SK-N-SH (cell line): ENCODE data around the gene TAC4. TPM values are rescaled to one million over a fixed set of nuclear protein-coding genes. Genes with fewer than 3 reads are reported as not detected.

ENCODE experiments used
- CTCF ChIA-PET: fragments of 300-600, 350-600 bp; formaldehyde crosslinking; extraction: SDS; loops from one replicate; lab custom pipeline; 2021; lab: Yijun Ruan, JAX
- POLR2A ChIA-PET: fragments of 350-600 bp; sonication (Branson Sonifier 250); formaldehyde crosslinking; extraction: SDS; loops from one replicate; lab custom pipeline; 2020; ENCODE audit warnings: antibody characterized with exemption, inconsistent platforms; lab: Yijun Ruan, JAX
- DNase-seq: peaks from one replicate; pipeline ENCODE4 v3.0.0; 2012
- H2AFZ ChIP-seq: fragments of 200-600 bp; sonication (generic); 2 replicates; pipeline ENCODE4 v1.8.1; 2016; ENCODE audit warnings: antibody characterized with exemption, mild to moderate bottlenecking, low read depth
- H3F3A ChIP-seq: fragments of 200-600 bp; sonication (generic); replicated peaks from 2 replicates; pipeline ENCODE3; 2016; ENCODE audit warnings: antibody characterized with exemption, mild to moderate bottlenecking; ENCODE audit not compliant: insufficient read depth
- H3K27ac ChIP-seq, 2 experiments: fragments of 200-500 bp in 1 of 2; fragments of 200-600 bp in 1 of 2; sonication (Bioruptor generic) in 1 of 2; sonication (generic), shearing (Covaris generic) in 1 of 2; 2 replicates each; pipeline versions ENCODE4 v1.5.1 to v1.6.1; 2014 to 2016; ENCODE audit warnings: low read depth in 2 of 2, inconsistent platforms in 1 of 2, low read length in 1 of 2, mild to moderate bottlenecking in 1 of 2, mixed read lengths in 1 of 2
- H3K27me3 ChIP-seq: fragments of 200-600 bp; sonication (generic), shearing (Covaris generic); 2 replicates; pipeline ENCODE4 v1.6.1; 2016; ENCODE audit warnings: mixed run types; ENCODE audit not compliant: insufficient read depth
- H3K36me3 ChIP-seq, 2 experiments: fragments of 200-500 bp in 1 of 2; fragments of 200-600 bp in 1 of 2; sonication (Bioruptor generic) in 1 of 2; sonication (generic) in 1 of 2; replicated peaks in 1 of 2; 2 replicates each; pipeline versions ENCODE3 to v1.5.1; 2014 to 2016; ENCODE audit warnings: low read length in 1 of 2, mild to moderate bottlenecking in 1 of 2; ENCODE audit not compliant: insufficient read depth in 2 of 2, control insufficient read depth in 1 of 2
- H3K4me1 ChIP-seq, 2 experiments: fragments of 200-500 bp in 1 of 2; fragments of 200-600 bp in 1 of 2; sonication (Bioruptor generic) in 1 of 2; sonication (generic), shearing (Covaris generic) in 1 of 2; 2 replicates each; pipeline versions ENCODE4 v1.5.1 to v1.6.1; 2014 to 2016; ENCODE audit warnings: low read depth in 1 of 2, low read length in 1 of 2, mixed run types in 1 of 2; ENCODE audit not compliant: insufficient read depth in 2 of 2, control insufficient read depth in 1 of 2
- H3K4me2 ChIP-seq: fragments of 200-600 bp; sonication (generic), shearing (Covaris generic); 2 replicates; pipeline ENCODE4 v1.6.1; 2017; ENCODE audit warnings: mixed run types
- H3K4me3 ChIP-seq, 2 experiments: fragments of 200-500 bp in 1 of 2; fragments of 200-600 bp in 1 of 2; sonication (Bioruptor generic) in 1 of 2; sonication (generic), shearing (Covaris generic) in 1 of 2; 2 replicates each; pipeline versions ENCODE4 v1.5.1 to v1.8.1; 2014 to 2016; ENCODE audit warnings: low read depth in 2 of 2, inconsistent platforms in 1 of 2, low read length in 1 of 2, mild to moderate bottlenecking in 1 of 2, mixed read lengths in 1 of 2, moderate library complexity in 1 of 2
- H3K79me2 ChIP-seq: fragments of 200-600 bp; sonication (generic); 2 replicates; pipeline ENCODE4 v1.8.1; 2017; ENCODE audit warnings: mild to moderate bottlenecking; ENCODE audit not compliant: insufficient read depth
- H3K9ac ChIP-seq: fragments of 200-600 bp; sonication (generic); 2 replicates; pipeline ENCODE4 v1.6.1; 2017; ENCODE audit warnings: mixed run types
- H3K9me2 ChIP-seq: fragments of 200-600 bp; sonication (generic); 2 replicates; pipeline ENCODE4 v1.6.1; 2017; ENCODE audit warnings: mixed run types
- H3K9me3 ChIP-seq: fragments of 200-600 bp; sonication (generic); 2 replicates; pipeline ENCODE4 v1.6.1; 2017; ENCODE audit warnings: mixed run types, mild to moderate bottlenecking, moderate library complexity
- H4K20me1 ChIP-seq: fragments of 200-600 bp; sonication (generic); 2 replicates; pipeline ENCODE4 v1.6.1; 2017; ENCODE audit warnings: mild to moderate bottlenecking, mixed run types; ENCODE audit not compliant: insufficient read depth
- CHD2 ChIP-seq: fragments of 150-350 bp; IDR thresholded peaks from 2 replicates; pipeline ENCODE4 v1.6.1; 2018; ENCODE audit warnings: low read length; ENCODE audit not compliant: partially characterized antibody
- FOSL2 ChIP-seq: IDR thresholded peaks from 2 replicates; pipeline ENCODE4 v1.4.0; 2012; ENCODE audit warnings: low read depth, mild to moderate bottlenecking, moderate library complexity, borderline replicate concordance
- FOXJ3 ChIP-seq: sonication (generic); formaldehyde crosslinking; IDR thresholded peaks from 2 replicates; pipeline ENCODE4 v1.5.1; 2020; ENCODE audit warnings: mild to moderate bottlenecking, missing genetic modification reagents
- FOXM1 ChIP-seq: IDR thresholded peaks from 2 replicates; pipeline ENCODE4 v1.4.0; 2012; ENCODE audit warnings: low read depth, mild to moderate bottlenecking
- GABPA ChIP-seq: IDR thresholded peaks from 2 replicates; pipeline ENCODE4 v1.4.0; 2012; ENCODE audit warnings: low read depth, mild to moderate bottlenecking
- MEF2A ChIP-seq: IDR thresholded peaks from 2 replicates; pipeline ENCODE4 v1.4.0; 2012; ENCODE audit warnings: low read depth, borderline replicate concordance
- POLR2AphosphoS5 ChIP-seq: IDR thresholded peaks from 2 replicates; pipeline ENCODE4 v1.6.1; 2012; ENCODE audit warnings: low read depth, low read length
- RAD21 ChIP-seq: IDR thresholded peaks from 2 replicates; pipeline ENCODE4 v1.6.1; 2012; ENCODE audit warnings: mild to moderate bottlenecking, low read length
- RCOR1 ChIP-seq: fragments of 150-350 bp; IDR thresholded peaks from 2 replicates; pipeline ENCODE4 v1.6.1; 2017; ENCODE audit warnings: antibody characterized with exemption, low read length
- RFX5 ChIP-seq: IDR thresholded peaks from 2 replicates; pipeline ENCODE4 v1.6.1; 2012; ENCODE audit warnings: mild to moderate bottlenecking, improper control_type of control experiment, low read length
- TAF1 ChIP-seq: IDR thresholded peaks from 2 replicates; pipeline ENCODE4 v1.6.1; 2012; ENCODE audit warnings: low read depth, mild to moderate bottlenecking, low read length, moderate library complexity, borderline replicate concordance
- TEAD4 ChIP-seq: IDR thresholded peaks from 2 replicates; pipeline ENCODE4 v1.4.0; 2012; ENCODE audit warnings: mild to moderate bottlenecking, borderline replicate concordance; ENCODE audit not compliant: insufficient read depth
- YY1 ChIP-seq: IDR thresholded peaks from 2 replicates; pipeline ENCODE4 v1.4.0; 2012; ENCODE audit warnings: low read depth, mild to moderate bottlenecking
- WGBS: methylation state at CpG from one replicate; pipeline ENCODE4 v1.1.6; 2017; ENCODE audit warnings: low lambda C conversion rate; 5-methylcytosine and 5-hydroxymethylcytosine counted together
- polyA plus RNA-seq, 3 experiments: library from polyadenylated mRNA; depleted of rRNA; stranded (reverse); fragments of >200 nt; gene quantifications; 2 replicates each; pipeline ENCODE4 v1.2.3, GENCODE V29; 2012
- TF ChIP-seq, protein P1 (sequence below): IDR thresholded peaks from 2 replicates; pipeline ENCODE4 v1.4.0; 2012; ENCODE audit warnings: low read depth
- TF ChIP-seq, protein P2 (sequence below): fragments of 150-350 bp; IDR thresholded peaks from 2 replicates; pipeline ENCODE4 v1.6.1; 2017; ENCODE audit warnings: antibody characterized with exemption, low read length, low read depth, borderline replicate concordance
- TF ChIP-seq, protein P3 (sequence below): IDR thresholded peaks from 2 replicates; pipeline ENCODE4 v1.6.1; 2012; ENCODE audit warnings: mild to moderate bottlenecking, low read depth, low read length, moderate library complexity
- TF ChIP-seq, protein P4 (sequence below): fragments of 200-600 bp; sonication (generic); IDR thresholded peaks from 2 replicates; pipeline ENCODE4 v1.6.1; 2017; ENCODE audit warnings: antibody characterized with exemption, mild to moderate bottlenecking, moderate library complexity

Gene TAC4
- polyA plus RNA-seq, 1 of the 3 experiments (the other 2 are of a cell fraction), result not detected

DNA sequence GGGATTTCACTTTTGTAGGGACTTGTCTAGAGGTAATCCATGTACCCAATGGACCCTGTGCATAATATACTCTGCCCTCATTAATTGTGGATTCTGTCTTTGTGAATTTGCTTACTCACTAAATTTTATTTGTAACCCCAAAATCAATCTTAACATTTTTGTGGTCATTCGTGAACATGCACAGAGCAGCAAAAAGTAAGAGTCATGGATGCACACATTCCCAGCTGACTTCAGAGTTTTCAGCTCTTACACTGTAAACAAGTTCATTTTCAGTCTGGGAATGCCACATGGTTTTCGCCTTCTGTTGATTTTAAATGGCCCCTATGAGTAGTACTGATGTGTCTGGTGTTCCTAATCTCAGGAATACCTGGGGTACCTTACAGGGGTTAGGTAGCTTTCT lies 24.3 kb downstream of the TAC4 start (continued):
- TF ChIP-seq TAF1, result no peak
- TF ChIP-seq, protein P1, sequence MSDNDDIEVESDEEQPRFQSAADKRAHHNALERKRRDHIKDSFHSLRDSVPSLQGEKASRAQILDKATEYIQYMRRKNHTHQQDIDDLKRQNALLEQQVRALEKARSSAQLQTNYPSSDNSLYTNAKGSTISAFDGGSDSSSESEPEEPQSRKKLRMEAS, result no peak
- TF ChIP-seq RCOR1, result no peak
- TF ChIP-seq CHD2, result no peak
- TF ChIP-seq, protein P2, sequence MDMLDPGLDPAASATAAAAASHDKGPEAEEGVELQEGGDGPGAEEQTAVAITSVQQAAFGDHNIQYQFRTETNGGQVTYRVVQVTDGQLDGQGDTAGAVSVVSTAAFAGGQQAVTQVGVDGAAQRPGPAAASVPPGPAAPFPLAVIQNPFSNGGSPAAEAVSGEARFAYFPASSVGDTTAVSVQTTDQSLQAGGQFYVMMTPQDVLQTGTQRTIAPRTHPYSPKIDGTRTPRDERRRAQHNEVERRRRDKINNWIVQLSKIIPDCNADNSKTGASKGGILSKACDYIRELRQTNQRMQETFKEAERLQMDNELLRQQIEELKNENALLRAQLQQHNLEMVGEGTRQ, result no peak
- TF ChIP-seq FOXM1, result no peak
- no peak for TF ChIP-seq MEF2A
- TF ChIP-seq, all 33 proteins: peak for 0

DNA sequence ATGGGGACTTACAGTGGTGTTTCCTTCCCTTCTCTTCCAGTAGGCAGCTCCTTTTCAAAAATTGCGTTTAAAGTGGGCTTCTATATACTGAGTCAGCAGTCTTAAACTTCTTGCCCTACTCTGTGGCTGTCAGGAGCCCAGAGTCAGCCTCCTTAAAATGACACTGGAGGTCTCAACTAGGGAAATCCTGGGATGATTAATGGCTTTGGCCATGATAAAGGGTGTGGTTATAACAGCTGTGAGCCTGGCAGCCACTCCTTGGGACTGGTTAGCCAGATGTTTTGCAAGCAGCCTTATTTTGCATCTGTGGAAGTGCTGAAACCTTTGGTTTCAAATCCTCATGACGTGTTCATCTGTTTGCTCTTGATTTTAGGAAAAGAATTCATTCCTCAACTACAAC lies 25.0 kb downstream of the TAC4 start:
- Histone ChIP-seq H3K79me2 (peaks cover 7% of the 10 kb centered on the region; the same call in 1 of the 2 replicates), H3K4me2 (no peak overlapping the region), H3K4me1 (no peaks in the 10 kb centered on the region), H2AFZ (no peak overlapping the region), H3K36me3 (peaks cover 85 to 98% of the 10 kb centered on the region in 2 experiments), H3K9me3 (no peaks in the 10 kb centered on the region), H3K27ac (no peak overlapping the region), H3F3A (no peaks in the 10 kb centered on the region), H3K9me2 (no peaks in the 10 kb centered on the region), H4K20me1 (0 out of 2 replicates have a peak, but pooled peaks cover 7% of the 10 kb centered on the region), H3K27me3 (no peaks in the 10 kb centered on the region), H3K9ac (no peak overlapping the region), H3K4me3 (no peak overlapping the region)
- ChIA-PET CTCF (interaction anchor here (0.9 kb wide), 1 partner anchor 167 kb away, joined by 3 read pairs; no protein-coding TSS in a partner anchor), POLR2A (no interaction called here)
- DNase-seq, result no peak
- WGBS, result 98% methylated on average over 2 of the region's 2 CpGs
- no peak for TF ChIP-seq FOXJ3 (CRISPR knock-in tag)
- TF ChIP-seq RFX5, result no peak
- no peak for TF ChIP-seq MEF2A
- no peak for TF ChIP-seq RAD21
- no peak for TF ChIP-seq FOSL2
- TF ChIP-seq, protein P3, sequence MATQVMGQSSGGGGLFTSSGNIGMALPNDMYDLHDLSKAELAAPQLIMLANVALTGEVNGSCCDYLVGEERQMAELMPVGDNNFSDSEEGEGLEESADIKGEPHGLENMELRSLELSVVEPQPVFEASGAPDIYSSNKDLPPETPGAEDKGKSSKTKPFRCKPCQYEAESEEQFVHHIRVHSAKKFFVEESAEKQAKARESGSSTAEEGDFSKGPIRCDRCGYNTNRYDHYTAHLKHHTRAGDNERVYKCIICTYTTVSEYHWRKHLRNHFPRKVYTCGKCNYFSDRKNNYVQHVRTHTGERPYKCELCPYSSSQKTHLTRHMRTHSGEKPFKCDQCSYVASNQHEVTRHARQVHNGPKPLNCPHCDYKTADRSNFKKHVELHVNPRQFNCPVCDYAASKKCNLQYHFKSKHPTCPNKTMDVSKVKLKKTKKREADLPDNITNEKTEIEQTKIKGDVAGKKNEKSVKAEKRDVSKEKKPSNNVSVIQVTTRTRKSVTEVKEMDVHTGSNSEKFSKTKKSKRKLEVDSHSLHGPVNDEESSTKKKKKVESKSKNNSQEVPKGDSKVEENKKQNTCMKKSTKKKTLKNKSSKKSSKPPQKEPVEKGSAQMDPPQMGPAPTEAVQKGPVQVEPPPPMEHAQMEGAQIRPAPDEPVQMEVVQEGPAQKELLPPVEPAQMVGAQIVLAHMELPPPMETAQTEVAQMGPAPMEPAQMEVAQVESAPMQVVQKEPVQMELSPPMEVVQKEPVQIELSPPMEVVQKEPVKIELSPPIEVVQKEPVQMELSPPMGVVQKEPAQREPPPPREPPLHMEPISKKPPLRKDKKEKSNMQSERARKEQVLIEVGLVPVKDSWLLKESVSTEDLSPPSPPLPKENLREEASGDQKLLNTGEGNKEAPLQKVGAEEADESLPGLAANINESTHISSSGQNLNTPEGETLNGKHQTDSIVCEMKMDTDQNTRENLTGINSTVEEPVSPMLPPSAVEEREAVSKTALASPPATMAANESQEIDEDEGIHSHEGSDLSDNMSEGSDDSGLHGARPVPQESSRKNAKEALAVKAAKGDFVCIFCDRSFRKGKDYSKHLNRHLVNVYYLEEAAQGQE, result no peak
- TF ChIP-seq RCOR1, result no peak
- no peak for TF ChIP-seq YY1
- no peak for TF ChIP-seq FOXM1
- TF ChIP-seq POLR2AphosphoS5, result no peak
- no peak for TF ChIP-seq GABPA
- TF ChIP-seq, protein P4, sequence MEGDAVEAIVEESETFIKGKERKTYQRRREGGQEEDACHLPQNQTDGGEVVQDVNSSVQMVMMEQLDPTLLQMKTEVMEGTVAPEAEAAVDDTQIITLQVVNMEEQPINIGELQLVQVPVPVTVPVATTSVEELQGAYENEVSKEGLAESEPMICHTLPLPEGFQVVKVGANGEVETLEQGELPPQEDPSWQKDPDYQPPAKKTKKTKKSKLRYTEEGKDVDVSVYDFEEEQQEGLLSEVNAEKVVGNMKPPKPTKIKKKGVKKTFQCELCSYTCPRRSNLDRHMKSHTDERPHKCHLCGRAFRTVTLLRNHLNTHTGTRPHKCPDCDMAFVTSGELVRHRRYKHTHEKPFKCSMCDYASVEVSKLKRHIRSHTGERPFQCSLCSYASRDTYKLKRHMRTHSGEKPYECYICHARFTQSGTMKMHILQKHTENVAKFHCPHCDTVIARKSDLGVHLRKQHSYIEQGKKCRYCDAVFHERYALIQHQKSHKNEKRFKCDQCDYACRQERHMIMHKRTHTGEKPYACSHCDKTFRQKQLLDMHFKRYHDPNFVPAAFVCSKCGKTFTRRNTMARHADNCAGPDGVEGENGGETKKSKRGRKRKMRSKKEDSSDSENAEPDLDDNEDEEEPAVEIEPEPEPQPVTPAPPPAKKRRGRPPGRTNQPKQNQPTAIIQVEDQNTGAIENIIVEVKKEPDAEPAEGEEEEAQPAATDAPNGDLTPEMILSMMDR, result no peak
- TF ChIP-seq TEAD4, result no peak
- TF ChIP-seq, protein P1, result no peak
